Neural cell (in vitro differentiated cells): ENCODE measurements around the gene SIN3A. TPM values are rescaled to one million over a fixed set of nuclear protein-coding genes. Genes with fewer than 3 reads are reported as not detected.

Experiments used
- H2AFZ ChIP-seq: fragments of 200-600, 300-800 bp; sonication (generic), shearing (Covaris generic); 2 replicates; pipeline ENCODE4 v1.6.0; 2014; ENCODE audit warnings: low read depth, mild to moderate bottlenecking, antibody characterized with exemption, low read length, moderate library complexity
- H3F3A ChIP-seq: fragments of 200-600 bp; shearing (Covaris generic); 2 replicates; pipeline ENCODE4 v1.6.1; 2016; ENCODE audit warnings: mild to moderate bottlenecking, moderate library complexity, mixed read lengths, antibody characterized with exemption, low read length; ENCODE audit not compliant: insufficient read depth, poor library complexity, severe bottlenecking
- H3K27ac ChIP-seq: fragments of 200-600, 300-800 bp; sonication (generic), shearing (Covaris generic); 2 replicates; pipeline ENCODE4 v1.5.1; 2014; ENCODE audit warnings: mild to moderate bottlenecking, low read length, moderate library complexity
- H3K27me3 ChIP-seq: fragments of 300-800, 200-600 bp; sonication (generic), shearing (Covaris generic); 2 replicates; pipeline ENCODE4 v1.6.0; 2014; ENCODE audit warnings: mild to moderate bottlenecking, low read depth, low read length, moderate library complexity; ENCODE audit not compliant: insufficient read depth
- H3K36me3 ChIP-seq: fragments of 300-800, 200-600 bp; sonication (generic), shearing (Covaris generic); 2 replicates; pipeline ENCODE4 v1.5.1; 2014; ENCODE audit warnings: mild to moderate bottlenecking, antibody characterized with exemption, low read length, moderate library complexity; ENCODE audit not compliant: insufficient read depth
- H3K4me2 ChIP-seq: fragments of 300-800, 200-600 bp; sonication (generic), shearing (Covaris generic); 2 replicates; pipeline ENCODE4 v1.6.0; 2014; ENCODE audit warnings: mild to moderate bottlenecking, low read length
- H3K4me3 ChIP-seq: fragments of 300-800, 200-600 bp; sonication (generic), shearing (Covaris generic); 2 replicates; pipeline ENCODE4 v1.5.1; 2014; ENCODE audit warnings: mild to moderate bottlenecking, low read length, moderate library complexity
- H3K79me2 ChIP-seq: fragments of 200-600 bp; shearing (Covaris generic); replicated peaks from 2 replicates; pipeline ENCODE4 v1.6.0; 2014; ENCODE audit warnings: mild to moderate bottlenecking, low read length, moderate library complexity; ENCODE audit not compliant: insufficient read depth
- H3K9ac ChIP-seq: fragments of 300-800, 200-600 bp; sonication (generic), shearing (Covaris generic); 2 replicates; pipeline ENCODE4 v1.6.1; 2016; ENCODE audit warnings: mild to moderate bottlenecking, low read length, mixed read lengths
- H3K9me2 ChIP-seq: fragments of 200-600 bp; shearing (Covaris generic); 2 replicates; pipeline ENCODE4 v1.6.1; 2016; ENCODE audit warnings: mild to moderate bottlenecking, low read length, mixed read lengths; ENCODE audit not compliant: insufficient read depth
- H3K9me3 ChIP-seq: fragments of 200-600, 300-800 bp; sonication (generic), shearing (Covaris generic); 2 replicates; pipeline ENCODE4 v1.6.1; 2016; ENCODE audit warnings: mild to moderate bottlenecking, mixed run types, low read length, moderate library complexity, mixed read lengths
- H4K20me1 ChIP-seq: fragments of 200-600 bp; shearing (Covaris generic); 2 replicates; pipeline ENCODE4 v1.6.1; 2016; ENCODE audit warnings: mild to moderate bottlenecking, mixed run types; ENCODE audit not compliant: insufficient read depth
- CTCF ChIP-seq: fragments of 450-650 bp; IDR thresholded peaks from 2 replicates; pipeline ENCODE4 v1.5.1; 2014; ENCODE audit warnings: antibody characterized with exemption, mild to moderate bottlenecking, moderate library complexity; ENCODE audit not compliant: poor library complexity, severe bottlenecking
- EP300 ChIP-seq: fragments of 450-650 bp; conservative IDR thresholded peaks from 2 replicates; pipeline ENCODE4 v1.6.1; 2014; ENCODE audit warnings: antibody characterized with exemption, mild to moderate bottlenecking, moderate library complexity; ENCODE audit not compliant: poor library complexity, severe bottlenecking
- EZH2 ChIP-seq: fragments of 200-600, 300-800 bp; shearing (Covaris generic), sonication (generic); IDR thresholded peaks from 2 replicates; pipeline ENCODE4 v1.6.1; 2014; ENCODE audit warnings: antibody characterized with exemption, low read length, borderline replicate concordance, mild to moderate bottlenecking; ENCODE audit not compliant: insufficient read depth, poor library complexity, severe bottlenecking
- MXI1 ChIP-seq: fragments of 450-650 bp; conservative IDR thresholded peaks from 2 replicates; pipeline ENCODE4 v1.6.1; 2014; ENCODE audit warnings: antibody characterized with exemption, mild to moderate bottlenecking; ENCODE audit not compliant: poor library complexity, severe bottlenecking
- POLR2AphosphoS5 ChIP-seq: IDR thresholded peaks from 2 replicates; pipeline ENCODE4 v1.6.1; 2012
- RAD21 ChIP-seq: fragments of 450-650 bp; conservative IDR thresholded peaks from 2 replicates; pipeline ENCODE4 v1.6.1; 2014; ENCODE audit warnings: antibody characterized with exemption, mild to moderate bottlenecking, moderate library complexity
- REST ChIP-seq: IDR thresholded peaks from 2 replicates; pipeline ENCODE4 v1.6.1; 2012; ENCODE audit warnings: borderline replicate concordance
- SMC3 ChIP-seq: fragments of 450-650 bp; conservative IDR thresholded peaks from 2 replicates; pipeline ENCODE4 v1.6.1; 2014; ENCODE audit warnings: antibody characterized with exemption, mild to moderate bottlenecking, moderate library complexity; ENCODE audit not compliant: poor library complexity
- TAF1 ChIP-seq: IDR thresholded peaks from 2 replicates; pipeline ENCODE4 v1.6.1; 2012; ENCODE audit warnings: low read depth
- polyA plus RNA-seq: library from polyadenylated mRNA; depleted of rRNA; stranded (reverse); fragments of >200 nt; gene quantifications from 2 replicates; pipeline ENCODE4 v1.2.3, GENCODE V29; 2014

The SIN3A gene
- polyA plus RNA-seq, 1 donor from 2014 or later, result 13.7 TPM

- no peak overlapping the region for H3K4me3 ChIP-seq
- no peaks in the 10 kb centered on the region for H3K79me2 ChIP-seq
- H2AFZ ChIP-seq, result no peak overlapping the region
- H3K4me2 ChIP-seq, result no peak overlapping the region
- H3F3A ChIP-seq, result no peaks in the 10 kb centered on the region
- H3K9me3 ChIP-seq, result no peaks in the 10 kb centered on the region
- TF ChIP-seq REST, result no peak
- TF ChIP-seq TAF1, result no peak
- TF ChIP-seq EP300, result no peak
- no peak for TF ChIP-seq EZH2
- no peak for TF ChIP-seq RAD21
- H4K20me1 ChIP-seq, result no peaks in the 10 kb centered on the region
- H3K27me3 ChIP-seq, result no peaks in the 10 kb centered on the region
- H3K27ac ChIP-seq, result no peak overlapping the region
- peaks cover 5% of the 10 kb centered on the region for H3K36me3 ChIP-seq
- no peaks in the 10 kb centered on the region for H3K9me2 ChIP-seq
- H3K9ac ChIP-seq, result no peak overlapping the region
Observed at GRCh38 chr15:75403892-75404291, 47.6 kb downstream of the SIN3A start.

- H2AFZ ChIP-seq, result no peak overlapping the region
- H3K4me3 ChIP-seq, result no peak overlapping the region
- H3K36me3 ChIP-seq, result no peaks in the 10 kb centered on the region
Observed at GRCh38 chr15:75397494-75397893, 54.0 kb downstream of the SIN3A start.

More at GRCh38 chr15:75397494-75397893, 54.0 kb downstream of the SIN3A start:
- no peaks in the 10 kb centered on the region for H3K9me2 ChIP-seq
- H3K9me3 ChIP-seq, result no peaks in the 10 kb centered on the region
- H3K4me2 ChIP-seq, result no peak overlapping the region
- H3F3A ChIP-seq, result no peaks in the 10 kb centered on the region
- TF ChIP-seq RAD21 (no peak), CTCF (no peak), MXI1 (no peak), POLR2AphosphoS5 (no peak), REST (no peak), SMC3 (no peak), EZH2 (no peak), TAF1 (no peak), EP300 (no peak)
- no peak overlapping the region for H3K9ac ChIP-seq
- H3K27ac ChIP-seq, result no peak overlapping the region
- no peaks in the 10 kb centered on the region for H3K27me3 ChIP-seq
- H3K79me2 ChIP-seq, result no peaks in the 10 kb centered on the region
- H4K20me1 ChIP-seq, result no peaks in the 10 kb centered on the region
